H1 (cell line): ENCODE results near the gene MORN4.

Experiments
- CBX5 ChIP-seq: fragments of 300-800, 300-1000 bp; sonication (generic); IDR thresholded peaks from 2 replicates; pipeline ENCODE4 v1.7.1; 2016; ENCODE audit warnings: antibody characterized with exemption, low read length, low read depth
- CREB1 ChIP-seq: IDR thresholded peaks from 2 replicates; pipeline ENCODE4 v1.6.1; 2012; ENCODE audit warnings: inconsistent platforms
- CTCF ChIP-seq, 3 experiments: IDR thresholded peaks; 1 replicate in 2 of 3; 2 replicates in 1 of 3; pipeline versions ENCODE4 v1.5.1 to v1.6.1; 2011; ENCODE audit warnings: low read length in 3 of 3, mild to moderate bottlenecking in 3 of 3, inconsistent platforms in 2 of 3, low read depth in 1 of 3, moderate library complexity in 1 of 3; ENCODE audit not compliant: insufficient read depth in 1 of 3; ENCODE audit errors: control extremely low read depth in 1 of 3
- EP300 ChIP-seq, 2 experiments: IDR thresholded peaks; 1 replicate in 1 of 2; 2 replicates in 1 of 2; pipeline ENCODE4 v1.6.1; 2011 to 2012; ENCODE audit warnings: low read depth in 2 of 2, low read length in 2 of 2, mild to moderate bottlenecking in 2 of 2, borderline replicate concordance in 1 of 2, inconsistent platforms in 1 of 2, moderate library complexity in 1 of 2
- EZH2 ChIP-seq: fragments of 200-600 bp; sonication (generic); IDR thresholded peaks from 2 replicates; pipeline ENCODE4 v1.7.1; 2012; ENCODE audit warnings: low read depth, mild to moderate bottlenecking, moderate library complexity, low read length, inconsistent platforms; ENCODE audit not compliant: severe bottlenecking
- HDAC6 ChIP-seq: IDR thresholded peaks from one replicate; pipeline ENCODE4 v1.7.1; 2012; ENCODE audit warnings: low read depth, mild to moderate bottlenecking, inconsistent platforms, low read length, moderate library complexity
- JUN ChIP-seq: IDR thresholded peaks from 2 replicates; pipeline ENCODE4 v1.6.1; 2011; ENCODE audit warnings: low read depth, mild to moderate bottlenecking, improper control_type of control experiment, low read length
- KDM5A ChIP-seq: fragments of 200-600 bp; IDR thresholded peaks from 2 replicates; pipeline ENCODE4 v1.7.1; 2012; ENCODE audit warnings: mild to moderate bottlenecking, low read length, inconsistent platforms, mixed read lengths
- NRF1 ChIP-seq: IDR thresholded peaks from 2 replicates; pipeline ENCODE4 v1.6.1; 2011; ENCODE audit warnings: mild to moderate bottlenecking, low read depth, low read length, improper control_type of control experiment
- POLR2AphosphoS5 ChIP-seq: IDR thresholded peaks from 2 replicates; pipeline ENCODE4 v1.6.1; 2011; ENCODE audit warnings: low read depth, low read length
- RAD21 ChIP-seq, 2 experiments: IDR thresholded peaks in 1 of 2; conservative IDR thresholded peaks in 1 of 2; 2 replicates each; pipeline ENCODE4 v1.6.1; 2011; ENCODE audit warnings: low read depth in 2 of 2, low read length in 2 of 2, improper control_type of control experiment in 1 of 2, inconsistent platforms in 1 of 2, mild to moderate bottlenecking in 1 of 2, moderate library complexity in 1 of 2
- RXRA ChIP-seq: IDR thresholded peaks from 2 replicates; pipeline ENCODE4 v1.6.1; 2011; ENCODE audit warnings: low read depth, mild to moderate bottlenecking, low read length, moderate library complexity; ENCODE audit not compliant: insufficient read depth
- TAF1 ChIP-seq: IDR thresholded peaks from 2 replicates; pipeline ENCODE4 v1.6.1; 2011; ENCODE audit warnings: mild to moderate bottlenecking, low read depth, low read length
- TEAD4 ChIP-seq: IDR thresholded peaks from 2 replicates; pipeline ENCODE4 v1.6.1; 2012; ENCODE audit warnings: low read depth, low read length, inconsistent platforms, mixed read lengths

GRCh38 chr10:97584798-97585438, 48.4 kb downstream of the MORN4 start:
- TF ChIP-seq CTCF (IDR thresholded peaks at IDR 0.05; ENCODE audit: control extremely low read depth in 1 of 3, insufficient read depth in 1 of 3, low read depth in 1 of 3, low read length in 3 of 3) = no peak
- no peak for TF ChIP-seq JUN
- no peak for TF ChIP-seq TAF1
- no peak for TF ChIP-seq NRF1
- TF ChIP-seq RXRA = no peak
- no peak for TF ChIP-seq TEAD4
- TF ChIP-seq CBX5 = no peak
- no peak for TF ChIP-seq EP300 (IDR thresholded peaks at IDR 0.05; ENCODE audit: borderline replicate concordance in 1 of 2, low read depth in 2 of 2, low read length in 2 of 2)
- no peak for TF ChIP-seq HDAC6
- no peak for TF ChIP-seq EZH2
- no peak for TF ChIP-seq POLR2AphosphoS5
- TF ChIP-seq CREB1 = no peak
- no peak for TF ChIP-seq KDM5A
- TF ChIP-seq RAD21 (IDR thresholded peaks at IDR 0.05 in 1 of 2, conservative IDR thresholded peaks at IDR 0.05 in 1 of 2; ENCODE audit: low read depth in 2 of 2, low read length in 2 of 2) = no peak
